ENCODE measurements around the gene ERGIC1. TPM values are rescaled to one million over a fixed set of nuclear protein-coding genes. Genes with fewer than 3 reads are reported as not detected.

Gene ERGIC1
- total RNA-seq, 1 donor from 2014 or later: 168 TPM

DNA sequence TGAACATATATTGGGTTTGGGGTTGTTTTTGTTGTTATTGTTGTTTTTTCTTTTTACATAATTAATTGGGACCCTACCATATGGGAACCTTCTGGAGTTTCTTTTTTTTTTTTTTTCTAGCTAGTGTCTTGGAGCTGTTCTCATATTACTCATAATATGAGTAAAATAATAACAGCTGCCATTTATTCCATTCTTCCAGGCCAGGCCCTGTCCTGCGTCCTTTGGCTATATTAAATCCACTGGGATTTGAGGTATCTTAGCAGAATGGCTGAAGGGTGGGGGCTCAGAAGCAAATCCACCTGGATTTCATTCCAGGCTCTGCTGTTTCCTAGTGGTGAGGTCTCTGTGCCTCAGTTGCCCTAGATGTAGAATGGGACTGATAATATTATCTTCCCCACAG is 77.9 kb downstream of the ERGIC1 start:
- no peak for DNase-seq (ENCODE audit: extremely low read depth, low read depth, low spot score)

DNA sequence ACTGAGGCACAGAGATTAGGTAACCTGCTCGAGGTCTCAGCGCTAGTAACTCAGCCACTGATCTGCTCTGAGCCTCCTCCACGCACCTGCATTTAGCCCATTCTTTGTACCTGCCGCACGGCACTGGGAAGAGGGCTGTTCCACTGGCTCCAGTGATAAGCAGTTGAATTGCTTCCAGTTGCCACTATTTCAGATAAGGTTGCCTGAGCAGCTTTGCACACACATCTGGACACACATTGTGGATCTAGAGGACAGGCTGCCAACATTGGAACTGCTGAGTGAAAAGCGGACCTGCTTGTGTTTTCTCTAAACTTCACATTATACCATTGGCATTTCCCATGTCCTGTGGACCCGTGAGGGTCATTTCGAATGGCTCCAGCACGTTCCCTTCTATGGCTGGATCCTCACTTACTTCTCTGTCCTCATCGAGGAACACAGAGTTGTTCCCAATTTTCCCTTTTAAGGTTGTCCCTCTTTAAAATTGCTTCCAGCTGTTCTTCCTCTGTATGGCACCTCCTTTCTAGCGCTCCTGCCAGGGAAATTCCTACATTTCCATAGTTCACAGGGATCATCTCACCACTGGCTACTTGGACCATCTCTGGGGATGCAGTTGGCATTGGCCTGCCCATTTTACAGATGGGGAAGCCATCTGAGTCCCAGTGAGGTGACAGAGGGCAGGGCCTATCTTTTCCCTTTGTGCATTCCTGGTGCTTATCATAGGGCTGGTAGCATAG is 79.2 kb downstream of the ERGIC1 start:
- DNase-seq (ENCODE audit: extremely low read depth, low read depth, low spot score): no peak

DNA sequence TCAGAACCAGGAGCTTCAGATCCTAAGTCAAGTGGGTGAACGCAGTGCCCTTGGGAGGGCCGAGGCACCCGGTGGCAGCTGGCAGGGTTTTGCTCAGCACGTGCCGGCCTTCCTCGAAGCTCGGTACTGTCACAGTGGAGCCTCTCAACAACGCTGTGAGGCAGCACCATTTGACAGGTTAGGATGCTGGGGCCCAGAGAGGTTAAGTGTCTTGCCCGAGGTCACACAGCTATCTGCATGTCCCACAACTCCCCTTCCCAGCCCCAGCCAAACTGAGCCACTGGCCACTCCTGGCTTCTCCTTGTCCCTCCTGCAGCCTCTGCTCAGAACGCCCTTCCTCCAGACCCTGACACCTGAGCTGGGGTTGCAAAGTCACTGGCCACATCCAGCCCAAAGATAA is 81.5 kb downstream of the ERGIC1 start:
- no peak for DNase-seq (ENCODE audit: extremely low read depth, low read depth, low spot score)

DNA sequence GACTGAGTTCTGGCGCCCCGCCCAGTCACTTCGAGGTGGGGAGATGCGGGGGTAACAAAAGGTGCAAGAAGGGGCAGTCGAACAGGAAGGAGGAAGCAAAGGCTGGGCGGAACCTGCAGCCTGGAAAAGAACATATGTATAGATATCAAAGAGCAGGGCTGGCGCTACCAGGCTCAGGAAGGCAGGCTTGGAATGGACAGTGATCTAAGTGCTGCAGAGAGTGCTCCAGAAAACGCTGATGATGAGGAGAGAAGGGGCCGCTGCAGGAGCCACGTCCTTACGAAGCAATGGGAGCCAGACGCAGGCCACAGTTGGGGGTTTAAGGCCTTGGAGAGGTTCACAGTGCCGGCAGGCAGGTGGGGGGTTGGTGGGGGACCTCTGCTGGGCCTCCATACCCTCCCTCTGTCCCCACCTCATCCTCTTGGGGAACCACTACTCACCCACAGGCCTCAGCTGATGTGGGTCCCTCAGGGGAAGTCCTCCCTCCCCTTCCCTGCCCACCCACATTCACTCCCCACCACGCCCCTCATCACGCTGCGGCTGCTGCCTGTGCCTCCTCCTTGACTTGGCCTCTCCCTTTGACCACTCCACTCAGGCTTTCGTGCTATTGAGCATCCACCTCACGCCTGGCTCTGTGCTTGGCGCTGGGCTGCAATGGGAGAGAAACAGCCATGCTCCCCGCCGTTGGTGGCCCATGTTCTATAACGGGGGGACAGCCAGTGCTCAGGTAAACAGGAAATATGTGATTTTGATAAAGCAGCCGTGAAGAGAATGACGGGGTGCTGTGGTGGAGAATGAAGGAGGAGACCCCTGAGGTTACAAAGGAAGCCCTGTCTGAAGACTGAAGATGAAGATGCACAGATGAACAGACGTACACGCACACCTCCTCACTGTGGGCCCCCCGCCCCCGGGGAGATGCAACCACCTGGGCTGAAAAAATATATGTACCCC is 84.6 kb downstream of the ERGIC1 start:
- no peak for DNase-seq (ENCODE audit: extremely low read depth, low read depth, low spot score)

DNA sequence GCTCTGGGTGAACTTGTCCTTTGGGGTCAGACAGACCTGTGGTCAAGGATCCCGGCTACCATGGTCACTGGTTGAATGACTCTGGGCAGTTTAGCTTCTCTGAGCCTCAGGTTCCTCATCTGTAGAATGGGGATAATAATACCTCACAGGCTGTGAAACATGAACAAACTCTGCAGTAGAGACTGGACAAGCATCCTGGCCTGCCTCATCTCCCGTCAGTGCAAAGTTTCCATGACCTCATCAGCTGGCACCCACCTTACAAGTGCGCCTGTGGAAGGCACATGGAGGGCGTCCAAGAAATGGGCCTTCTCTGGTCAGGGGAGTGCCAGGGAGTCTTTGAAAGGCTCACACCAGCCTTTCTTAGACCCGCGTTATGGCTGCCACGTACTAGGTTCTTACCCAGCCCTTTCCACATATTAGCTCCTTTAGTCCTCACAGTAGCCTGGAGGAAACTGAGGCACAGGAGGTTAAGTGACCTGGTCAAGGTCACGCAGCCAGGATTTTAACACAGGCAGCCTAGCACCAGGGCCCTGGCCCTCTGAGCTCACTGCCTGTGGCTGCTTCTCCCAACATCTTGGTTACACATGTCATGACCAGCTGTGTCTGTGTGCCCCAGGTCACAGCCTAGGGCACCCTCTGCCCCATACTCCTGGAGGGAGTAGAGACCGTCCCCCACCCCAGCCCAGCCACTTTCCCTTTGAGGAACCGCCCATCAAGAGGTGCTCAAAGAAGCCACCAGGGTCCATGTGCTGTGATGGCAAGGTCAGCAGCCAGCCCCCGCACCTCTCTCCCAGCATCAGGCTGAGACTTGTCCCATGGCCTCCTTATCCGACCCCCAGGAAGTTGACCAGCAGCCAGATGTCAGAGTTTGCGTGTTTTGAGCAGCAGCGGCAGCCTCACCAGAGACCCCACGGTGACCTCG is 85.7 kb downstream of the ERGIC1 start:
- no peak for DNase-seq (ENCODE audit: extremely low read depth, low read depth, low spot score)

DNA sequence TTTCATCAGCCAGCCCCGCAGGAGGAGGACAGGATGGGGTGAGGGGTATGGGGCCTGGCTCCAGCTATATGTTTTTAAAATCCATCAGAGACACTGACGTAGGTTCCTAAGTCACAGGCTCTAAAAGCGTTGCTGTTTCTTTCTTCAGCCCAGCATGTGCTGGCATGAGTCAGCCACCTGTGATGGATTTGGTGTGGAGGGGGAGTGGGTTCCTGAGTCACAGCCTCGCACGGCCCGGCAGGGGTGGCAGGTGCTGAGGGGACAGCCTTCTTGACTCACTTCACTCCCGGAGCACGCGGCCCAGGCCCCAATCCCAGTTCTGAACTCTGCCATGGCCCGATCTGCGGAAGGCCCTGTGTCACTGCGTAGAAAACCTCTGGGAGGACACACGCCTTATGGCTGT is 86.4 kb downstream of the ERGIC1 start:
- no peak for DNase-seq (ENCODE audit: extremely low read depth, low read depth, low spot score)

DNA sequence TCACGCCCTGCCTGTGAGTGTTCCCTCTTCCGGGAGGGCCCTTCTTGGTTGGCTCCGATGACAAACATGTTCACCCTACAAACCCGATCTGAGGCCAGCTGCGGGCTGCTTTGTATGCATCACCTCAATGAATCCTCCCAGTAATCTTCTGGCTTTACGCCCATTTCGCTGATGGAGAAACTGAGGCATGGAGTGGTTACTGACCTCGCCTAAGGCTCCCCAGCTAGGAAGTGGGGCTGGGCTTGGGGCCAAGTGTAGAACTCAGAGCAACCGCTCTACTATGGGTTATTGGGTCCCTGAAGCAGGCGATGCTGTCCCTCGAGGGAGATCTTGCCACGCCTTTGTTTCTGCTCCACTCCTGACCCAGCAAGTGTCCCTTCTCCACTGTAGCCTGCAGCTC is 86.9 kb downstream of the ERGIC1 start:
- DNase-seq (ENCODE audit: extremely low read depth, low read depth, low spot score): no peak

DNA sequence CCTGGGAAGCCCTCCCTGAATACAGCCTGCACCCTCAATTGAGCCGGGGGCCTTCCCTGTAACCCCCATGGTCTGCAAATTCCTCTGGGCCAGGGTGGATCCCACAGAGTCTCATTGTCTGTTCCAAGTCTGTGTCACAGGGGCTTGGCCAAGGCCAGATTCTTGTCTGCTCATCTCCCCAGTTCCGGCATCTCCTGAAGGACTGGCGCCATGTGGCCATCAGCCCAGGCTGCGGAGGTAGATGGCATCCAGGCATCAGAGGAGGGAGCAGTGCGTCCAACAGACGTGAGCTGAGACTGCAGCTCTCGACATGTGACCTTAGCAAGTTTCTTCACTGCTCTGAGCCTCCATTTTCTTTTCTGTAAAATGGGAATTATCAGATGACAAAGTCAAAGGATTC is 87.9 kb downstream of the ERGIC1 start:
- no peak for DNase-seq (ENCODE audit: extremely low read depth, low read depth, low spot score)

DNA sequence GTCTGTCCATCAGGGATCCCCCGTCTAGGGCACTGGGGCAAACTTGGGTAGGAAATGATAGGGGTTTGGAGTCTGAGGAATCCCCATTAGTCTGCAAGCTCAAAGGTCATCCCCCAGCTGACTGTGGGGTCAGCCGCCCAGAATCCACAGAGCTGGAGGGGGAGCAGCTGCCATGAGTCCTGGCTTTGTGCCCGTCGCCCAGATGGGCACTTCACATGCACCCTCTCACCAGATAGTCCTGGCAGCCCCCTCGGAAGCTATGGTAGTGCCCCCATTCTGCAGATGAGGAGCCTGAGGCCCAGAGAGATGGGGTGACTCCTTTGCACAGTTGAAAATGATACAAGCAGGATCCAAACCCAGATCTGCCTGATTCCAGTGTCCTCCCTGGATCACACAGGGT is 89.5 kb downstream of the ERGIC1 start:
- no peak for DNase-seq (ENCODE audit: extremely low read depth, low read depth, low spot score)

DNA sequence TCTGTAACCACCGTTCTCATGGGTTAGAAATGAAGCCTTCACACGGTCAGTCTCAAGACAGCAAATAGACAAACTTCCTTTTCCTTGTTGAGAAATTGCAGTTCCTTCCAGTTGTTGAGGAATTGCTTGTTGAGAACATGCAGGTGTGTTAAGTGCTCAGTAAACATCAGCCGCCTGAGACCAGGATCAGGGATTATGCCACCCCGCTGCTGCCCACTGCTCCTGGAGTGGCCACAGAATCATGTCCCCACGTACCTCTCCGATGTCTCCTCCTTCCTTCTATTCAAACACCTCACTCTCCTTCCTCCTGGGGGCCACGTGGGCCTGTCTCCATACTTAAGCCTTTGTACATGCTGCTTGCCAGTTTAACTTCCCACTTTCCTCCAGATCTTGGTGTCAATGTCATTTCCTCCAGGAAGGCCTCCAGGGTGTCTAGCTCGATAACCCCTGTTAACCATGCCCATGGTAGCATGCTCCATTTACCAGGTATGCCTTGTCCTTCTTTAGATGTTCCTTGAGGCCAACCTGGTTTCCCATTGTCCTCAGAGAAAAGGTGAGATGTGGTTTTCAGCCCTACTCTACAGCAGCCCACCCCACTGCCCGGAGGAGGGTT is 91.4 kb downstream of the ERGIC1 start:
- DNase-seq (ENCODE audit: extremely low read depth, low read depth, low spot score): no peak

DNA sequence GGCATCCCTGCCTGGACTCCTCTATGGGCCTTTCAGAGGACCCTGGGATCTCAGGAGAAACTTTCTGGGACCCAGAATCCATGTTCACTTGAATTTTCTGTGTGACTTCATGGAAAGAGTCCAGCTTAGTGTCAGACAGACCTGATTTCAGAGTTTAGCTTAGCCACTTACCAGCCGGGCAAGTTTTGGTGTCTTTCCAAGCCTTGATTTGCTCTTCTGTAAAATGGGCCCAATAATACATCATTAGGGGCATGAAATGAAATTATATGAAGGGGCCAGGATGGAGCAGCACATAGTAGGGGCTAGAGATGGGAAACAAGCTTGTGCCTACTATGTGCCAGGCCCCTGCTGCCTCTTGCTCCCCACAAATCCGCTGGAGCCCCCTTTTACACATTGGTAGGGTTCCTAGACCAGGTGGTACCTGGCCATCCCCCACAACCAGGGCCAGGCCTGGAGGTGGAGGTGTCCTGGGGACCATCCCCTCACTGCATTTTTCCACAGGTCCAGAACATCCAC is 92.0 kb downstream of the ERGIC1 start:
- no peak for DNase-seq (ENCODE audit: extremely low read depth, low read depth, low spot score)

DNA sequence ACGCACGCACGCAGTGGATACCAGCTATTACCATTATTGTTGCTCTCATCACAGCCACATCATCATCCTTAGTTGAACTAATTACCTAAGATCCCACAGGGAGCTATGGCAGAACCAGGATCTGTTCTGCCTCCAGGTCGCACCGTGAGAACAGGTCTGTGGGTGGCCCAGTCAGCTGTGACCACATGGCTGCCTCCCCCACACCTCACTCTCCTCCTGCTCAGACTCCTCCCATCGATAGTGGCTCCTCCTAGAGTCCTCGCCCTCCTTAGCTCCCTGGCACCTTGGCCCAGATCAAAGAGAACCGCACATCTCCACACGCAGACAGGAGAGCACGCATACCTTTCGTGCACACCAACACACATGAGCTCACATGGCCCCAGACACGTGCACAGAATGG is 92.7 kb downstream of the ERGIC1 start:
- no peak for DNase-seq (ENCODE audit: extremely low read depth, low read depth, low spot score)

DNA sequence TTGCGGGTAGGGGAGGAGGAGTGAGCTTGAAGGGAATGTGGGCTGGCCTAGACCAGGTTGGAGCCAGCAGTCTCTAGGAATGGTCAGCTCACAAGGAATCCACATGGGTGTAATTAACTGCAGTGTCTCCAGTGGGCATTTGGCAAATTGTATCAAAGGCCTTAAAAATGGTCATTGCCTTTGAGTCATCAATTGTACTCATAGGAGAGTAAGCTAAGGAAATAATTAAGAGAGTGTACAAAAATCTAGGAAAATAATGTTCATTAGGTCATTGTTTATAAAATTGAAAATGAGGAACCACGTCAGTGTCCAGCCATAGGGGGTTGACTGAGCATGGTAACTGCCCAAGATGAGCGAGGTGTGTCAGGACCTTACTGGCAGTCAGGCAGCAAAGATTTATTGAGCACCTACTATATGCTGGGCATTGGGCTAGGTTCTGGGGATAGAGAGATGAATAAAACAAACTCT is 95.4 kb downstream of the ERGIC1 start:
- DNase-seq (ENCODE audit: extremely low read depth, low read depth, low spot score): no peak

DNA sequence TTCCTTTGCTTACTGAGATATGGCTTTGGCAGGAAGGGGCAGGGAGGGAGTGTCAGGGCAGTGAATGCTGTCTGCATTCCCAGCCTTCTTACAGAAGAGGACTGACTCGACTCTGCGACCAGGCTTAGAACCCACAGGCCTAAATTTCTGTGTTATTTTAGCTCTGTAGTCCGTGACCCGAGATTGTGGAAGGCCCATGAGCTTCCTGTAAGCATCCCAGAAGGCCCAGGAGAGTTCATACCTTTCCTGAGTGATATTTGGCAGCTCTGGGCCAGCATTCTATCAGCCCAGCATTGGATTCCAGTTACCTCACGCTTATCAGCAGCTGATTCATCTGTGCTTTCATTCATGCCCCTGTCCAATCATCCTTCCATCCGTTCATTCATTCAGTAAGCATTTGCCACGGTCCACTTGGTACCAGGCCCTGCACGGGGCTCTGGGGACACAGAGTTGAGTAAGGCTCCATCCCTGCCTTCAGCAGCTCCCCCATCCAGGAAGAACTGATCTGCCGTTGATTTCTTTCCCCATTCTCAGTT is 97.0 kb downstream of the ERGIC1 start:
- no peak for DNase-seq (ENCODE audit: extremely low read depth, low read depth, low spot score)

DNA sequence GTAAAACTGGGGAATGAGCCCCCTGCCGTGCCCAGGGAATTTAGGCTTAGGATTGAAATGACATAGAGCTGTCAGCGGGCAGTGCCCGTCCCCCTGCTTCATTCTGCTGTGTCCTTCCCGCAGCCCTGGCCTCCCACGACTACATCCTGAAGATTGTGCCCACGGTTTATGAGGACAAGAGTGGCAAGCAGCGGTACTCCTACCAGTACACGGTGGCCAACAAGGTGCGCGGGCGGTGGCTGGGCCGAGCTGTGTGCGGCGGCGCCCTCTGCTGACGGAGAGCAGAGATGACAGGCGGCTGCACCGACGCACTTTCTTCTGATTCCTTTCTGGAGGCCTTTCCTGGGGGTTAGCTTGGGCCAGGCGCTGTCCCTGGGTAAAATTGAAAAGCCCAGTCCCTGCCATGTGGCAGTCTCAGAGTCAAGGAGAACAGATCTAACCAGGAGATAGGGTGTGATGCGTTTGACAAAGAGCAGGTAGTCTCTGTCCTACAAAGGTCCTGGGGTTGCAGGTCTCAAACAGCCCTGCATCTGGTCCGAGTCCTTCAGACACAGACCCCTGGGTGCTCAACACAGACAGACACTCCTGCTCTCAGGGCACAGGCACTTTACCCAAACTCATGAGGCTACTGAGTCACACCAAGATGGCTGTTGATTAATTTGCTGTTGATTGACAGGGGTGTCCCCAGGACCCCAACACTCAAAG is 98.4 kb downstream of the ERGIC1 start:
- DNase-seq (ENCODE audit: extremely low read depth, low read depth, low spot score): no peak

DNA sequence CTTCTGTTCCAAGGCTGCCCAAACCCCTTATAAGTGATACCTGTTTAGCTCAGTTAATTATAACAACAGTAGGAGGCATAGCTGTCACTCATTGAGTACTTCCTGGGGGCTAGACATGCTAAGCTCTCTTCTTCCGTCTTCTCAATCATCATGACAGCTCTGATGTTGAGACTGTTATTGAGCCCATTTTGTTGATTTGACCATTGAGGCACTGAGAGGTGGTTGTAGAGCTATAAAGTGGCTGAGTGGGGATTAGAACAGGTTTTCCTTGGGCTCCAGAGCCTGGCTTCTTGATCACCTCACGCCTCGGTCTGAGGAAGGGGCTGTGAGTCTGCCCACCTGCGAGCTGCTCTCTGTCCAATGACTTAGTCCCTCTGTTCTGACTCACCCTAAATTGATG is 99.2 kb downstream of the ERGIC1 start:
- no peak for DNase-seq (ENCODE audit: extremely low read depth, low read depth, low spot score)

DNA sequence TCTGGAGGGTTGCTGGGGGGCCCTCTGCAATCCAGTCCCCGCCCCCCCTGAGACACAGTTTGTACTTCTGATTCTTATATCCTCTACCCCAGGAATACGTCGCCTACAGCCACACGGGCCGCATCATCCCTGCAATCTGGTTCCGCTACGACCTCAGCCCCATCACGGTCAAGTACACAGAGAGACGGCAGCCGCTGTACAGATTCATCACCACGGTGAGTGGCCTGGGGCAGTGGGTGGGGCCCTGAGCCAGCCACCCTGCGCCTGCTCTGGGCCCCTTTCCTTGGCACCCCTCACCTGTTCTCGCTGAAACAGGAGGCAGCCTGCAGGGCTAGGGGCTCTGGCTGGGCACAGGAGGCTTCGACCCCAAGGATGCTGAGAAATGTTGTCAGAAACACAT is 101.0 kb downstream of the ERGIC1 start:
- no peak for DNase-seq (ENCODE audit: extremely low read depth, low read depth, low spot score)

DNA sequence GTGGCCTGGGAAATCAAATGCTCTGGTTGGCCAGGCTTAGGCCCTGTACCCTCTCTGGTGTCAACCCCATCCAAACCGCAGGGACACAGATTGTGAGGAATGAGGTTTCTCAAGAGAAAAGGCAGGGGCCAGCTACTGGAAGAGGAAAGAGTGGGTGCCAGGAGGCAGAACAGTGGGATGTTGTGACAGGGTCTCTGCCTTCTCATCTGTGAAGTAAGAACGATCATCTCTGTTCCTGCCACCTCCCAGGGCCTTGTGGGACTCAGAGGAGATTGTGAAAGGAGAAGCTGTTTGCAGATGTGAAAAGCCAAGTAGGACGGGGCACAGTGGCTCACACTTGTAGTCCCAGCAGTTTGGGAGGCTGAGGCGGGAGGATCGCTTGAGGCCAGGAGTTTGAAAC is 102.3 kb downstream of the ERGIC1 start:
- no peak for DNase-seq (ENCODE audit: extremely low read depth, low read depth, low spot score)

DNA sequence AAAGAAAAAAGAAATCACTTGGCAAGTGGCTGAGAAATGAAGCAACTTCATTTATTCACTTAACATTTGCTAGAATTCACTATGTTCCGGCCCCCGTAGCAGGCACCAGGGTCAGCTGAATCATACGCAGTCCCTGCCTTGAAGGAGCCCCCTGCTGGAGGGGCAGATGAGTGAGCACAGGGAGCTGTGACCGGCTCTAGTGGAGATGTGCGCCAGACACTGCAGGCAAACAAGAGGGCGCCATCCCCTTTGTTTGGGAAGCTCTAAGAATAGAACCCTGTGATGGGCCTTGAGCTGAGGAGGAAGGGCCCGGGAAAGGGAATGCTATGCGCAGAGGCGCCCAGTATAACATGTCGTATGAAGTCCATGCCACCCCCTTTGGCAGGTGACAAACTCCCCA is 105.0 kb downstream of the ERGIC1 start:
- no peak for DNase-seq (ENCODE audit: extremely low read depth, low read depth, low spot score)

Measured in glomerular endothelial cell (primary cell).